NT2/D1 (cell line): Measurements from ENCODE around the gene SNX6.

Experiments used
- SUZ12 ChIP-seq: IDR thresholded peaks from 2 replicates; pipeline ENCODE4 v1.6.1; 2011; ENCODE audit not compliant: insufficient read length, insufficient read depth; ENCODE audit errors: extremely low read depth
- YY1 ChIP-seq: IDR thresholded peaks from 2 replicates; pipeline ENCODE4 v1.6.1; 2011; ENCODE audit not compliant: insufficient read length, insufficient read depth
- ZNF274 ChIP-seq: IDR thresholded peaks from 2 replicates; pipeline ENCODE4 v1.6.1; 2011; ENCODE audit warnings: mild to moderate bottlenecking, low read depth, low read length

DNA sequence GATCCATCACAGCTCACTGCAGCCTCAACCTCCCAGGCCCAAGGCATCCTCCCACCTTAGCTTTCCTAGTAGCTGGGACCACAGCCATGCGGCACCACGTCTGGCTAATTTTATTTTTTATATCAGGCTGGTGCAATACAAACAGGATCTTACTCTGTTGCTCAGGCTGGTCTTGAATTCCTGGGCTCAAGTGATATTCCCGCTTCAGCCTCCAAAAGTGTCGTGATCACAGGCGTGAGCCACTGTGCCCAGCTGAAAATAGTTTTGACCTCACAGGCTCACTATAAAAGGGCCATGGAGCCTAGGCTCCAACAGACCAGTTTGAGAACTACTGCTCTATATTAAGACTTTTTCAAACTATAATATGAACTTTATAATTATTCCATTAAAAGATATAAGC, 37.3 kb downstream of the SNX6 start:
- TF ChIP-seq SUZ12 (no peak), ZNF274 (no peak), YY1 (no peak)
